Naive thymus-derived CD4-positive, alpha-beta T cell (primary cell): ENCODE results near the gene IGDCC3. TPM values are rescaled to one million over a fixed set of nuclear protein-coding genes. Genes with fewer than 3 reads are reported as not detected.

Source experiments
- ATAC-seq: fragments of 150-1000 bp; cut with Tn5 transposase; 2 replicates; pipeline ENCODE4 v1.10.0; 2021; ENCODE audit warnings: mild to moderate bottlenecking, moderate library complexity
- CTCF ChIA-PET: fragments of 350-600 bp; sonication (Branson Sonifier 250); formaldehyde crosslinking; loops from one replicate; lab custom pipeline; 2021; ENCODE audit warnings: antibody characterized with exemption; lab: Charles Lee
- POLR2A ChIA-PET: fragments of 350-600 bp; sonication (Branson Sonifier 250); formaldehyde crosslinking; loops from one replicate; lab custom pipeline; 2021; ENCODE audit warnings: antibody characterized with exemption, inconsistent platforms; lab: Charles Lee
- DNase-seq, 9 donors: peaks; one replicate each; pipeline versions ENCODE4 v3.0.0 to v3.0.0-alpha.2; 2020 to 2022; ENCODE audit warnings: mixed read lengths in 1 of 9
- H3K27ac ChIP-seq: one replicate; pipeline ENCODE4 v1.7.0; 2013; ENCODE audit warnings: mild to moderate bottlenecking, low read depth, low read length, moderate library complexity
- H3K27me3 ChIP-seq, 2 donors: one replicate each; pipeline ENCODE4 v1.7.0; 2013; ENCODE audit warnings: low read length in 2 of 2, mild to moderate bottlenecking in 2 of 2, moderate library complexity in 2 of 2; ENCODE audit not compliant: control insufficient read depth in 2 of 2, insufficient read depth in 2 of 2
- H3K36me3 ChIP-seq, 3 experiments: 1 replicate in 2 of 3; 2 replicates in 1 of 3; pipeline ENCODE4 v1.7.0; 2013; ENCODE audit warnings: low read length in 3 of 3, mild to moderate bottlenecking in 3 of 3, moderate library complexity in 1 of 3; ENCODE audit not compliant: insufficient read depth in 3 of 3, control insufficient read depth in 2 of 3
- H3K4me1 ChIP-seq, 2 donors: one replicate each; pipeline ENCODE4 v1.7.0; 2013; ENCODE audit warnings: low read length in 2 of 2, mild to moderate bottlenecking in 2 of 2, moderate library complexity in 1 of 2; ENCODE audit not compliant: control insufficient read depth in 2 of 2, insufficient read depth in 2 of 2
- H3K4me3 ChIP-seq: 2 replicates; pipeline ENCODE4 v1.7.0; 2013; ENCODE audit warnings: mild to moderate bottlenecking, low read length
- H3K9me3 ChIP-seq, 3 experiments: 1 replicate in 2 of 3; 2 replicates in 1 of 3; pipeline ENCODE4 v1.7.0; 2013; ENCODE audit warnings: low read length in 3 of 3; ENCODE audit not compliant: control insufficient read depth in 2 of 3
- H3K27ac Mint-ChIP-seq, 9 donors: one replicate each; pipeline ENCODE4 v1.8.0; 2020 to 2022; ENCODE audit warnings: mixed read lengths in 9 of 9, mild to moderate bottlenecking in 8 of 9, moderate library complexity in 5 of 9, inconsistent platforms in 2 of 9
- H3K27me3 Mint-ChIP-seq, 5 donors: one replicate each; pipeline ENCODE4 v1.8.0; 2021 to 2022; ENCODE audit warnings: mixed read lengths in 5 of 5, mild to moderate bottlenecking in 1 of 5
- H3K36me3 Mint-ChIP-seq, 5 donors: one replicate each; pipeline ENCODE4 v1.8.0; 2020 to 2022; ENCODE audit warnings: mixed read lengths in 5 of 5, mild to moderate bottlenecking in 3 of 5, inconsistent platforms in 1 of 5
- H3K4me1 Mint-ChIP-seq, 7 donors: one replicate each; pipeline ENCODE4 v1.8.0; 2020 to 2022; ENCODE audit warnings: mixed read lengths in 7 of 7, mild to moderate bottlenecking in 3 of 7, inconsistent platforms in 1 of 7
- H3K4me3 Mint-ChIP-seq, 10 donors: one replicate each; pipeline ENCODE4 v1.8.0; 2020 to 2022; ENCODE audit warnings: mild to moderate bottlenecking in 10 of 10, mixed read lengths in 10 of 10, moderate library complexity in 6 of 10, inconsistent platforms in 2 of 10
- H3K9me3 Mint-ChIP-seq, 11 donors: one replicate each; pipeline ENCODE4 v1.8.0; 2020 to 2022; ENCODE audit warnings: mixed read lengths in 11 of 11, mild to moderate bottlenecking in 4 of 11, inconsistent platforms in 1 of 11, moderate library complexity in 1 of 11
- intact Hi-C, 2 donors: fragments of 100-400 bp; cut with micrococcal nuclease; formaldehyde crosslinking; loops; one replicate each; pipeline ENCODE4 v1.15.1; 2023
- polyA plus RNA-seq, 2 donors: library from polyadenylated mRNA; unstranded; fragments of 300-500 nt; fragmentation: Illumina TruSeq; gene quantifications; one replicate each; pipeline ENCODE4 v1.2.3, GENCODE V29; 2021
- total RNA-seq, 6 experiments: library from RNA in 5 of 6; stranded (reverse) in 5 of 6; gene quantifications; 1 replicate in 5 of 6; 2 replicates in 1 of 6; pipeline ENCODE4 v1.2.3 and lab custom pipeline; 2021 to 2026

IGDCC3 gene
- total and polyA plus RNA-seq, 7 experiments from 2014 or later, result not detected

- H3K27me3 Mint-ChIP-seq, result peaks cover 0 to 10% (median 0%) of the 10 kb centered on the region in 5 donors
- no peak overlapping the region for H3K27ac ChIP-seq
- no peak overlapping the region for H3K4me3 ChIP-seq
- no peak for DNase-seq
- POLR2A ChIA-PET, result interaction anchor here (0.6 to 2.0 kb wide), 4 partner anchors 15 to 194 kb away, joined by 3 to 25 read pairs (median 3); partner anchors contain the start of genes CLPX and PARP16
- CTCF ChIA-PET, result interaction anchor here (0.8 kb wide), 1 partner anchor 10 kb away, joined by 3 read pairs; no protein-coding TSS in a partner anchor
- no peaks in the 10 kb centered on the region for H3K36me3 ChIP-seq
- no peak for ATAC-seq
- H3K36me3 Mint-ChIP-seq, result peaks cover 0 to 7% (median 0%) of the 10 kb centered on the region in 5 donors
- peaks cover 0 to 18% (median 0%) of the 10 kb centered on the region in 11 donors for H3K9me3 Mint-ChIP-seq
- no peaks in the 10 kb centered on the region for H3K27me3 ChIP-seq
- peaks cover 16 to 53% (median 40%) of the 10 kb centered on the region in 7 donors for H3K4me1 Mint-ChIP-seq
- H3K4me3 Mint-ChIP-seq, result peak overlapping the region in 3 of 10 donors; percentile 84 to 94 (median 92)
- intact Hi-C loops, result loop anchor here (1.0 to 10.0 kb wide), 6 partner anchors 116 to 994 kb away; partner anchors contain the start of genes CLPX (in 1 of the 2), DENND4A (in 1 of the 2), DIS3L (in 1 of the 2) and PCLAF (in 1 of the 2)
- H3K9me3 ChIP-seq, result no peaks in the 10 kb centered on the region
- H3K4me1 ChIP-seq, result peaks cover 20 to 21% of the 10 kb centered on the region in 2 donors
- peak overlapping the region in 3 of 9 donors; percentile 87 to 95 (median 93) for H3K27ac Mint-ChIP-seq
These were observed 76.8 kb downstream of the IGDCC3 start for GRCh38 chr15:65300924-65301441.

GRCh38 chr15:65298731-65299130 is 79.1 kb downstream of the IGDCC3 start:
- peaks cover 0 to 7% (median 0%) of the 10 kb centered on the region in 5 donors for H3K36me3 Mint-ChIP-seq
- H3K4me1 ChIP-seq, result peaks cover 17 to 20% of the 10 kb centered on the region in 2 donors
- no peak overlapping the region for H3K4me3 ChIP-seq
- peak overlapping the region; percentile 64 to 97 (median 84) for H3K4me3 Mint-ChIP-seq
- H3K27ac Mint-ChIP-seq, result peak overlapping the region; percentile 10 to 95 (median 78)
- H3K27me3 ChIP-seq, result no peaks in the 10 kb centered on the region
- H3K9me3 ChIP-seq, result no peaks in the 10 kb centered on the region
- no peaks in the 10 kb centered on the region for H3K36me3 ChIP-seq
- H3K9me3 Mint-ChIP-seq, result peaks cover 0 to 9% (median 0%) of the 10 kb centered on the region in 11 donors
- H3K27ac ChIP-seq, result peak overlapping the region; percentile 54
- H3K4me1 Mint-ChIP-seq, result peaks cover 12 to 42% (median 34%) of the 10 kb centered on the region in 7 donors
- intact Hi-C loops, result loop anchor here (5.0 to 10.0 kb wide), 6 partner anchors 306 to 1206 kb away; partner anchors contain the start of genes RPL4 (in 1 of the 2) and ZWILCH (in 1 of the 2)
- ChIA-PET CTCF (interaction anchor here (1.5 to 1.6 kb wide), 2 partner anchors 11 to 13 kb away, joined by 7 read pairs; partner anchors contain the start of gene PARP16), POLR2A (interaction anchor here (0.6 to 2.9 kb wide), 5 partner anchors 9 to 265 kb away, joined by 3 to 50 read pairs (median 4); partner anchors contain the start of genes CLPX, PARP16 and PDCD7)
- DNase-seq (no peak), ATAC-seq (no peak)
- peaks cover 0 to 2% (median 0%) of the 10 kb centered on the region in 5 donors for H3K27me3 Mint-ChIP-seq

- ChIA-PET POLR2A (interaction anchor here (1.9 kb wide), 1 partner anchor 12 kb away, joined by 9 read pairs; the partner anchor contains the start of gene RNU5B-1), CTCF (no interaction called here)
- peaks cover 0 to 2% (median 0%) of the 10 kb centered on the region in 5 donors for H3K27me3 Mint-ChIP-seq
- Histone ChIP-seq H3K4me1 (peaks cover 12 to 18% of the 10 kb centered on the region in 2 donors), H3K27ac (no peak overlapping the region), H3K4me3 (no peak overlapping the region), H3K27me3 (no peaks in the 10 kb centered on the region), H3K9me3 (no peaks in the 10 kb centered on the region), H3K36me3 (no peaks in the 10 kb centered on the region)
- peak overlapping the region in 1 of 10 donors; percentile 12 for H3K4me3 Mint-ChIP-seq
- intact Hi-C loops, result loop anchor here in 1 of 2 donors (10.0 kb wide), 2 partner anchors 588 to 1212 kb away; partner anchors contain the start of genes RPL4 and ZWILCH
- peak overlapping the region in 1 of 9 donors; percentile 62 for H3K27ac Mint-ChIP-seq
- peaks cover 0 to 7% (median 0%) of the 10 kb centered on the region in 11 donors for H3K9me3 Mint-ChIP-seq
- ATAC-seq, result no peak
- peaks cover 12 to 33% (median 21%) of the 10 kb centered on the region in 7 donors for H3K4me1 Mint-ChIP-seq
- DNase-seq, result no peak
- H3K36me3 Mint-ChIP-seq, result peaks cover 0 to 2% (median 0%) of the 10 kb centered on the region in 5 donors
These were observed 84.8 kb downstream of the IGDCC3 start for GRCh38 chr15:65292938-65293518.

- Mint-ChIP-seq H3K9me3 (peaks cover 0 to 2% (median 0%) of the 10 kb centered on the region in 11 donors), H3K4me3 (no peak overlapping the region), H3K4me1 (peaks cover 11 to 31% (median 25%) of the 10 kb centered on the region in 7 donors), H3K27me3 (no peaks in the 10 kb centered on the region), H3K36me3 (no peaks in the 10 kb centered on the region), H3K27ac (no peak overlapping the region)
- CTCF ChIA-PET, result no interaction called here
- intact Hi-C loops, result loop anchor here in 1 of 2 donors (10.0 kb wide), 2 partner anchors 585 to 1215 kb away; partner anchors contain the start of genes RPL4 and ZWILCH
- peaks cover 13 to 18% of the 10 kb centered on the region in 2 donors for H3K4me1 ChIP-seq
- H3K4me3 ChIP-seq, result no peak overlapping the region
- POLR2A ChIA-PET, result no interaction called here
- DNase-seq (no peak), ATAC-seq (no peak)
- no peaks in the 10 kb centered on the region for H3K27me3 ChIP-seq
- H3K36me3 ChIP-seq, result peaks cover 0 to 5% (median 0%) of the 10 kb centered on the region in 3 experiments
- no peak overlapping the region for H3K27ac ChIP-seq
- no peaks in the 10 kb centered on the region for H3K9me3 ChIP-seq
These were observed 87.6 kb downstream of the IGDCC3 start for GRCh38 chr15:65290228-65290627.

GRCh38 chr15:65289261-65289854 is 88.4 kb downstream of the IGDCC3 start:
- Mint-ChIP-seq H3K36me3 (no peaks in the 10 kb centered on the region), H3K27me3 (no peaks in the 10 kb centered on the region), H3K27ac (no peak overlapping the region), H3K9me3 (peaks cover 0 to 2% (median 0%) of the 10 kb centered on the region in 11 donors), H3K4me1 (peaks cover 15 to 35% (median 28%) of the 10 kb centered on the region in 7 donors), H3K4me3 (no peak overlapping the region)
- ATAC-seq (no peak), DNase-seq (no peak)
- POLR2A ChIA-PET, result interaction anchor here (0.6 kb wide), 1 partner anchor 102 kb away, joined by 6 read pairs; no protein-coding TSS in a partner anchor
- Histone ChIP-seq H3K9me3 (no peaks in the 10 kb centered on the region), H3K27me3 (no peaks in the 10 kb centered on the region), H3K4me1 (peaks cover 15 to 18% of the 10 kb centered on the region in 2 donors), H3K4me3 (no peak overlapping the region), H3K36me3 (peaks cover 0 to 5% (median 0%) of the 10 kb centered on the region in 3 experiments), H3K27ac (no peak overlapping the region)
- CTCF ChIA-PET, result interaction anchor here (0.6 kb wide), 2 partner anchors 102 to 138 kb away, joined by 3 read pairs; no protein-coding TSS in a partner anchor
- intact Hi-C loops, result loop anchor here (5.0 kb wide), 3 partner anchors 302 to 1197 kb away; partner anchors contain the start of genes CIAO2A (in 1 of the 2), PLEKHO2 (in 1 of the 2) and SPG21 (in 1 of the 2)
